ENCODE data around the gene PRDM13. TPM values are rescaled to one million over a fixed set of nuclear protein-coding genes. Genes with fewer than 3 reads are reported as not detected.
A peak's percentile ranks its signal among the peaks of the same experiment; 100 is the strongest.

Gene PRDM13
- total and polyA plus RNA-seq, 9 of the 15 experiments (the other 6 are each of a cell fraction or from before 2014, with no cell fraction given) = not detected

- TF ChIP-seq, protein P1, sequence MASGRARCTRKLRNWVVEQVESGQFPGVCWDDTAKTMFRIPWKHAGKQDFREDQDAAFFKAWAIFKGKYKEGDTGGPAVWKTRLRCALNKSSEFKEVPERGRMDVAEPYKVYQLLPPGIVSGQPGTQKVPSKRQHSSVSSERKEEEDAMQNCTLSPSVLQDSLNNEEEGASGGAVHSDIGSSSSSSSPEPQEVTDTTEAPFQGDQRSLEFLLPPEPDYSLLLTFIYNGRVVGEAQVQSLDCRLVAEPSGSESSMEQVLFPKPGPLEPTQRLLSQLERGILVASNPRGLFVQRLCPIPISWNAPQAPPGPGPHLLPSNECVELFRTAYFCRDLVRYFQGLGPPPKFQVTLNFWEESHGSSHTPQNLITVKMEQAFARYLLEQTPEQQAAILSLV (tag; IDR thresholded peaks at IDR 0.05) = no peak
- TF ChIP-seq ZNF184 (CRISPR knock-in tag; IDR thresholded peaks at IDR 0.05) (no peak), KHSRP (IDR thresholded peaks at IDR 0.05) (no peak), ELF1 (tag; IDR thresholded peaks at IDR 0.05) (no peak), SMAD4 (CRISPR knock-in tag; conservative IDR thresholded peaks at IDR 0.05) (peak; percentile 72), HDAC3 (IDR thresholded peaks at IDR 0.05; ENCODE audit: borderline replicate concordance, partially characterized antibody) (peak; percentile 58), MXD1 (CRISPR knock-in tag; IDR thresholded peaks at IDR 0.05; ENCODE audit: borderline replicate concordance, poor library complexity, severe bottlenecking) (no peak), TBL1XR1 (IDR thresholded peaks at IDR 0.05; ENCODE audit: low read length in 2 of 2) (peak in 1 of 2 experiments; percentile 52; a peak in 1 of 4 replicates), MYC (IDR thresholded peaks at IDR 0.05; ENCODE audit: low read depth, low read length) (peak; percentile 62), MYC (CRISPR knock-in tag; IDR thresholded peaks at IDR 0.05; ENCODE audit: borderline replicate concordance, low read depth) (no peak; the same call in 1 of the 2 replicates), BDP1 (IDR thresholded peaks at IDR 0.05; ENCODE audit: insufficient read depth, insufficient read length) (no peak), RUNX1 (IDR thresholded peaks at IDR 0.05; ENCODE audit: low read depth) (no peak), HNRNPK (IDR thresholded peaks at IDR 0.05; ENCODE audit: low read depth, low read length, poor library complexity, severe bottlenecking) (no peak), POLR3G (IDR thresholded peaks at IDR 0.05; ENCODE audit: extremely low read depth, insufficient read length, insufficient replicate concordance) (no peak), SOX6 (IDR thresholded peaks at IDR 0.05) (peak; percentile 73), SIN3A (IDR thresholded peaks at IDR 0.05; ENCODE audit: borderline replicate concordance in 2 of 2, control insufficient read depth in 1 of 2, low read depth in 2 of 2, low read length in 2 of 2) (peak in 1 of 2 experiments; percentile 35; a peak in 2 of 4 replicates), KAT7 (CRISPR knock-in tag; IDR thresholded peaks at IDR 0.05; ENCODE audit: borderline replicate concordance) (no peak; the same call in 1 of the 2 replicates), EP400 (IDR thresholded peaks at IDR 0.05) (peak; percentile 70), ETV1 (tag; conservative IDR thresholded peaks at IDR 0.05; ENCODE audit: low read depth) (peak; percentile 61), NR4A1 (CRISPR knock-in tag; IDR thresholded peaks at IDR 0.05) (no peak), NR4A1 (tag; IDR thresholded peaks at IDR 0.05) (no peak), RBBP5 (IDR thresholded peaks at IDR 0.05; ENCODE audit: borderline replicate concordance, insufficient read depth, low read length, poor library complexity, severe bottlenecking) (peak; percentile 99), ZNF583 (CRISPR knock-in tag; IDR thresholded peaks at IDR 0.05) (no peak)
- TF ChIP-seq, protein P2, sequence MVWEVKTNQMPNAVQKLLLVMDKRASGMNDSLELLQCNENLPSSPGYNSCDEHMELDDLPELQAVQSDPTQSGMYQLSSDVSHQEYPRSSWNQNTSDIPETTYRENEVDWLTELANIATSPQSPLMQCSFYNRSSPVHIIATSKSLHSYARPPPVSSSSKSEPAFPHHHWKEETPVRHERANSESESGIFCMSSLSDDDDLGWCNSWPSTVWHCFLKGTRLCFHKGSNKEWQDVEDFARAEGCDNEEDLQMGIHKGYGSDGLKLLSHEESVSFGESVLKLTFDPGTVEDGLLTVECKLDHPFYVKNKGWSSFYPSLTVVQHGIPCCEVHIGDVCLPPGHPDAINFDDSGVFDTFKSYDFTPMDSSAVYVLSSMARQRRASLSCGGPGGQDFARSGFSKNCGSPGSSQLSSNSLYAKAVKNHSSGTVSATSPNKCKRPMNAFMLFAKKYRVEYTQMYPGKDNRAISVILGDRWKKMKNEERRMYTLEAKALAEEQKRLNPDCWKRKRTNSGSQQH (CRISPR knock-in tag; IDR thresholded peaks at IDR 0.05) = no peak
Observed at GRCh38 chr6:99568103-99568933, 38.3 kb upstream of the PRDM13 start, which contains the start of gene CCNC (continued).

All from K562 (cell line).